GM21576 (cell line): ENCODE data around the gene NSUN5.
"Not testable (repeated sequence)": the region's sequence is repeated elsewhere in the genome, so short reads cannot be mapped to it uniquely, and the experiment has no call there.

Experiments used
- ATAC-seq: cut with Tn5 transposase; IDR thresholded peaks from one replicate; pipeline ENCODE4 v1.9.1; 2021; ENCODE audit warnings: mild to moderate bottlenecking, moderate library complexity; ENCODE audit not compliant: unreplicated experiment

NSUN5 gene

GRCh38 chr7:73327449-73327848 lies 18.8 kb upstream of the NSUN5 start:
- ATAC-seq = not testable (repeated sequence)

GRCh38 chr7:73325424-73325823 lies 16.8 kb upstream of the NSUN5 start:
- not testable (repeated sequence) for ATAC-seq

GRCh38 chr7:73324081-73324845 lies 15.6 kb upstream of the NSUN5 start:
- not testable (repeated sequence) for ATAC-seq

GRCh38 chr7:73323434-73324080 lies 14.9 kb upstream of the NSUN5 start:
- ATAC-seq = not testable (repeated sequence)

- not testable (repeated sequence) for ATAC-seq
Measured at GRCh38 chr7:73320009-73320408, 11.4 kb upstream of the NSUN5 start.

GRCh38 chr7:73319541-73319940 lies 10.9 kb upstream of the NSUN5 start:
- ATAC-seq = not testable (repeated sequence)

- not testable (repeated sequence) for ATAC-seq
Measured at GRCh38 chr7:73318656-73319204, 10.1 kb upstream of the NSUN5 start.

GRCh38 chr7:73316521-73316920 lies 7.9 kb upstream of the NSUN5 start:
- ATAC-seq = no peak

- ATAC-seq = no peak
Measured at GRCh38 chr7:73314271-73314670, 5.6 kb upstream of the NSUN5 start.

- no peak for ATAC-seq
Measured at GRCh38 chr7:73313521-73313906, 4.9 kb upstream of the NSUN5 start.

GRCh38 chr7:73312831-73313520 lies 4.3 kb upstream of the NSUN5 start:
- ATAC-seq = no peak

- ATAC-seq = not testable (repeated sequence)
Measured at GRCh38 chr7:73311421-73311820, 2.8 kb upstream of the NSUN5 start.

- peak; percentile 32 for ATAC-seq
Measured at GRCh38 chr7:73308074-73308664, 457 bp downstream of the NSUN5 start.

GRCh38 chr7:73307436-73307835 lies 1.2 kb downstream of the NSUN5 start:
- no peak for ATAC-seq

GRCh38 chr7:73304612-73305387 lies 3.8 kb downstream of the NSUN5 start:
- not testable (repeated sequence) for ATAC-seq

- no peak for ATAC-seq
Measured at GRCh38 chr7:73304071-73304470, 4.6 kb downstream of the NSUN5 start.

GRCh38 chr7:73303546-73303945 lies 5.1 kb downstream of the NSUN5 start:
- ATAC-seq = no peak

- not testable (repeated sequence) for ATAC-seq
Measured at GRCh38 chr7:73302846-73303245, 5.8 kb downstream of the NSUN5 start.

- not testable (repeated sequence) for ATAC-seq
Measured at GRCh38 chr7:73301108-73301507, 7.5 kb downstream of the NSUN5 start.

- ATAC-seq = not testable (repeated sequence)
Measured at GRCh38 chr7:73299812-73300211, 8.8 kb downstream of the NSUN5 start.
